AG04450 (cell line): ENCODE results near the gene NSD1. TPM values are rescaled to one million over a fixed set of nuclear protein-coding genes. Genes with fewer than 3 reads are reported as not detected.

Source experiments
- CTCF ChIA-PET: fragments of 300-600, 350-600 bp; formaldehyde crosslinking; extraction: SDS; loops from one replicate; lab custom pipeline; 2022; ENCODE audit warnings: antibody characterized with exemption, inconsistent platforms; lab: Charles Lee
- POLR2A ChIA-PET: fragments of 350-600 bp; formaldehyde crosslinking; extraction: SDS; loops from one replicate; lab custom pipeline; 2021; ENCODE audit warnings: antibody characterized with exemption, inconsistent platforms; lab: Yijun Ruan, JAX
- DNase-seq: peaks from one replicate; pipeline ENCODE4 v3.0.0-alpha.2; 2011; ENCODE audit warnings: low read depth, low spot score
- H3K27ac ChIP-seq: one replicate; pipeline ENCODE4 v1.5.1; 2012; ENCODE audit warnings: low read depth, low read length, control low read depth
- H3K27me3 ChIP-seq: one replicate; pipeline ENCODE4 v1.6.0; 2012; ENCODE audit warnings: low read length; ENCODE audit not compliant: control insufficient read depth, insufficient read depth
- H3K4me3 ChIP-seq: 2 replicates; pipeline ENCODE4 v1.5.1; 2011; ENCODE audit warnings: mild to moderate bottlenecking, low read depth, low read length, control low read depth
- H3K9me3 ChIP-seq: 2 replicates; pipeline ENCODE4 v1.5.1; 2012; ENCODE audit warnings: low read length; ENCODE audit not compliant: control insufficient read depth, insufficient read depth
- polyA plus RNA-seq: library from polyadenylated mRNA; depleted of rRNA; stranded (reverse); fragments of >200 nt; gene quantifications from 2 replicates; pipeline ENCODE4 v1.2.3, GENCODE V29; 2011
- TF ChIP-seq, protein P1 (sequence below): IDR thresholded peaks from 2 replicates; pipeline ENCODE4 v1.5.1; 2011; ENCODE audit warnings: low read depth, low read length, control low read depth, inconsistent platforms

NSD1 gene
- polyA plus RNA-seq, 1 experiment, result 33.4 TPM

GRCh38 chr5:177313561-177314259 lies 180.1 kb downstream of the NSD1 start:
- TF ChIP-seq, protein P1, sequence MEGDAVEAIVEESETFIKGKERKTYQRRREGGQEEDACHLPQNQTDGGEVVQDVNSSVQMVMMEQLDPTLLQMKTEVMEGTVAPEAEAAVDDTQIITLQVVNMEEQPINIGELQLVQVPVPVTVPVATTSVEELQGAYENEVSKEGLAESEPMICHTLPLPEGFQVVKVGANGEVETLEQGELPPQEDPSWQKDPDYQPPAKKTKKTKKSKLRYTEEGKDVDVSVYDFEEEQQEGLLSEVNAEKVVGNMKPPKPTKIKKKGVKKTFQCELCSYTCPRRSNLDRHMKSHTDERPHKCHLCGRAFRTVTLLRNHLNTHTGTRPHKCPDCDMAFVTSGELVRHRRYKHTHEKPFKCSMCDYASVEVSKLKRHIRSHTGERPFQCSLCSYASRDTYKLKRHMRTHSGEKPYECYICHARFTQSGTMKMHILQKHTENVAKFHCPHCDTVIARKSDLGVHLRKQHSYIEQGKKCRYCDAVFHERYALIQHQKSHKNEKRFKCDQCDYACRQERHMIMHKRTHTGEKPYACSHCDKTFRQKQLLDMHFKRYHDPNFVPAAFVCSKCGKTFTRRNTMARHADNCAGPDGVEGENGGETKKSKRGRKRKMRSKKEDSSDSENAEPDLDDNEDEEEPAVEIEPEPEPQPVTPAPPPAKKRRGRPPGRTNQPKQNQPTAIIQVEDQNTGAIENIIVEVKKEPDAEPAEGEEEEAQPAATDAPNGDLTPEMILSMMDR, result no peak
- CTCF ChIA-PET, result no interaction called here
- Histone ChIP-seq H3K27me3 (no peaks in the 10 kb centered on the region), H3K9me3 (no peaks in the 10 kb centered on the region; the same call in 1 of the 2 replicates), H3K4me3 (no peak overlapping the region), H3K27ac (no peak overlapping the region)
- DNase-seq, result no peak
- POLR2A ChIA-PET, result no interaction called here

DNA sequence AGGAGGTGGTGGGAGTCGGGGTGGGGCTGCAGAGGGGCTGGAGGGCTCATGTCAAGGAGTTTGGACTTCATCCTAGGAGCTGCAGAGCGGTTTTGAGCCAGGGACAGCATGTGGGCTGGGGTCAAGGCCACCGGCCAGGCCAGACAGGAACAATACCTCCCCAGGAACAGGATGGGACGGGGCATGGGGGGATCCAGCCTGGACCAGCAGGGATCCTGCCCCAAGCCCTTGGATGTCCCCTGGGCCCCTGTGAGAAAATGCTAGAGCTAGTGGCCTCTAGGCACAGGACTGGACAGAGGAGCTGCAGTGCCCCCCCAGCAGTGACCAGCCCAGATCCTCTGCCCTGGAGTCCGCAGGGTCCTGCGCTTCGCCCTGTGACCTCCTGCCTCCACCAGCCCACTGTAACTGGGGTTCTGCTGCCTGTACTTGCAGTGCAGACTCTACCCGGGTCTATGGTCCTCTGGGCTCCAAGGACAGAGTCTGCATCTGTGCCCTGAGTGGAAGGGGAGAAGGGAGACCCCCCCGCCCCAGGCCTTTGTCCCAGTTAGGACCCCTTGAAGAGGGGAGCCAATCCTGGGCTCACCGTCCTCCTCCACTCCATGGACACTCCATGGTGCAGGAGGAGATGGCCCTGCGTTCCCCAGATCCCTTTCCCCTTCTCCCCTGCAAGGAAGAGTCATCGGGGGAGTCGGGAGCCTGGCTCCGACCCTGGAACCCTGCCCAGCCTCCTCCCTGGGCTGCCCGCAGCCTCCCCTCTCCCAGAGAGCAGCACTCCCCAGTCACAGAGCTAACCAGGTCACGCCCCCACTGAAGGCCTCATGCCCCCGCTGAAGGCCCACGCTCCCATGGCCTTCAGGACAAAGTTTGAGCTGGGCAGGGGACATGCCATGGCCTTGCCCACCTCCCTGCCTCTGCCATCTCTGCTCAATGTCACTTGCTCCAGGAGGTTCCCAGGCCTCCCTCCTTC lies 181.1 kb downstream of the NSD1 start:
- DNase-seq, result no peak
- H3K27ac ChIP-seq, result no peak overlapping the region
- H3K9me3 ChIP-seq, result no peaks in the 10 kb centered on the region; the same call in 1 of the 2 replicates
- ChIA-PET CTCF (interaction anchor here (1.1 to 4.2 kb wide), 2 partner anchors 88 to 131 kb away, joined by 3 to 20 read pairs; partner anchors contain the start of gene PRR7), POLR2A (no interaction called here)
- H3K27me3 ChIP-seq, result no peaks in the 10 kb centered on the region
- TF ChIP-seq, protein P1, result no peak
- H3K4me3 ChIP-seq, result no peak overlapping the region

- Histone ChIP-seq H3K27me3 (no peaks in the 10 kb centered on the region), H3K27ac (no peak overlapping the region), H3K9me3 (no peaks in the 10 kb centered on the region; the same call in 1 of the 2 replicates), H3K4me3 (no peak overlapping the region)
- no peak for DNase-seq
- CTCF ChIA-PET, result interaction anchor here (1.1 to 4.2 kb wide), 3 partner anchors 88 to 137 kb away, joined by 3 to 20 read pairs (median 4); partner anchors contain the start of gene PRR7
- TF ChIP-seq, protein P1, result no peak
- POLR2A ChIA-PET, result no interaction called here
These were observed 181.8 kb downstream of the NSD1 start for GRCh38 chr5:177315411-177315810.

DNA sequence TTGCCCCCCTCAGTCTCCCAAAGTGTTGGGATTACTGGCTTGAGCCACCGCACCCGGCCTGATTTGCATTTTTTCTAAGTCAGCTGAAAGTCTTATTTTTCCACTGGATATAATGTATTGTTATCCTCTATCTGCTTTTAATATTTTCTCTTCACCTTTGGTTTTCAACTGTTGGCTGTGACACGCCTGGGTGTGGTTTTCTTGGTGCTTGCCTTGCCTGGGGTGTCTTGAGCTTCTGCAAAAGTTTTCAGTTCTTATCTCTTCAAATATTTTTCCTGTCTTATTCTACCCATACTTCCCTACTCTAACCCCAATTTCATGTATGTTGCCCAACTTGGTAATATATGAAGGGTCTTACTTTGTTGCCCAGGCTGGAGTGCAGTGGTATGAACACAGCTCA lies 182.4 kb downstream of the NSD1 start:
- Histone ChIP-seq H3K9me3 (no peaks in the 10 kb centered on the region; the same call in 1 of the 2 replicates), H3K27ac (no peak overlapping the region), H3K4me3 (no peak overlapping the region), H3K27me3 (no peaks in the 10 kb centered on the region)
- ChIA-PET CTCF (interaction anchor here (1.1 to 4.2 kb wide), 3 partner anchors 87 to 136 kb away, joined by 3 to 20 read pairs (median 4); partner anchors contain the start of gene PRR7), POLR2A (no interaction called here)
- TF ChIP-seq, protein P1, result no peak
- no peak for DNase-seq
